HCT116 (cell line): ENCODE measurements around the gene CCDC38. TPM values are rescaled to one million over a fixed set of nuclear protein-coding genes. Genes with fewer than 3 reads are reported as not detected.

Experiments
- ATAC-seq: fragments of 200-7000 bp; cut with Tn5 transposase; 2 replicates; pipeline ENCODE4 v1.9.1; 2020; ENCODE audit warnings: mild to moderate bottlenecking, moderate library complexity
- BruUV-seq: library from RNA; stranded (reverse); fragments of 400-500 nt; replicated peaks from 2 replicates; lab custom pipeline; 2021; lab: Mats Ljungman, UMichigan
- CTCF ChIA-PET: fragments of 300-600 bp; sonication (Branson Sonifier 250); formaldehyde crosslinking; loops from one replicate; lab custom pipeline; 2021; ENCODE audit warnings: antibody characterized with exemption; lab: Charles Lee
- POLR2A ChIA-PET: fragments of 300-600, 350-600 bp; sonication (Branson Sonifier 250); formaldehyde crosslinking; loops from one replicate; lab custom pipeline; 2021; ENCODE audit warnings: antibody characterized with exemption; lab: Charles Lee
- RAD21 ChIA-PET, 2 experiments: fragments of 300-600 bp; sonication (Branson Sonifier 250); formaldehyde crosslinking; loops; one replicate each; lab custom pipeline; 2023; ENCODE audit warnings: low total read pairs in 2 of 2; ENCODE audit not compliant: uncharacterized antibody in 2 of 2, unreplicated experiment in 2 of 2, low non-redundant PET in 1 of 2; lab: Charles Lee
- DNase-seq: peaks from one replicate; pipeline ENCODE4 v3.0.0-alpha.2; 2010; ENCODE audit warnings: low read depth, low spot score
- H2AFZ ChIP-seq: fragments of 200-600 bp; shearing (Covaris generic), sonication (generic); 2 replicates; pipeline ENCODE4 v1.6.1; 2017; ENCODE audit warnings: low read depth, mixed run types, mixed read lengths, antibody characterized with exemption, low read length; ENCODE audit not compliant: poor library complexity, severe bottlenecking
- H3K27ac ChIP-seq: 2 replicates; pipeline ENCODE4 v1.5.1; 2012; ENCODE audit warnings: low read depth, low read length
- H3K27me3 ChIP-seq: fragments of 200-600 bp; sonication (generic); 2 replicates; pipeline ENCODE4 v1.6.1; 2016; ENCODE audit warnings: mixed run types, low read length, mixed read lengths; ENCODE audit not compliant: insufficient read depth
- H3K36me3 ChIP-seq, 2 experiments: fragments of 200-500 bp in 1 of 2; fragments of 200-600 bp in 1 of 2; sonication (Bioruptor generic) in 1 of 2; sonication (generic) in 1 of 2; 2 replicates each; pipeline versions ENCODE4 v1.5.1 to v1.6.1; 2014 to 2016; ENCODE audit warnings: low read length in 2 of 2, inconsistent platforms in 1 of 2, mixed read lengths in 1 of 2, mixed run types in 1 of 2; ENCODE audit not compliant: insufficient read depth in 2 of 2, control insufficient read depth in 1 of 2
- H3K4me1 ChIP-seq, 2 experiments: fragments of 200-600 bp in 1 of 2; sonication (generic) in 1 of 2; 2 replicates each; pipeline versions ENCODE4 v1.5.1 to v1.6.1; 2012 to 2017; ENCODE audit warnings: low read length in 2 of 2, inconsistent platforms in 1 of 2, mild to moderate bottlenecking in 1 of 2, mixed read lengths in 1 of 2, mixed run types in 1 of 2, moderate library complexity in 1 of 2; ENCODE audit not compliant: insufficient read depth in 2 of 2, control insufficient read depth in 1 of 2
- H3K4me2 ChIP-seq: fragments of 200-600 bp; sonication (generic); 2 replicates; pipeline ENCODE4 v1.6.1; 2017; ENCODE audit warnings: mixed run types, low read length, mixed read lengths
- H3K4me3 ChIP-seq, 2 experiments: fragments of 200-600 bp in 1 of 2; sonication (generic) in 1 of 2; replicated peaks in 1 of 2; 2 replicates each; pipeline ENCODE4 v1.5.1; 2011 to 2016; ENCODE audit warnings: low read length in 2 of 2, control low read depth in 1 of 2, low read depth in 1 of 2, mild to moderate bottlenecking in 1 of 2, mixed read lengths in 1 of 2, mixed run types in 1 of 2
- H3K79me2 ChIP-seq: fragments of 200-600 bp; sonication (generic); 2 replicates; pipeline ENCODE4 v1.6.1; 2017; ENCODE audit warnings: mild to moderate bottlenecking, mixed run types, low read length, moderate library complexity, mixed read lengths; ENCODE audit not compliant: insufficient read depth
- H3K9ac ChIP-seq: fragments of 200-600 bp; sonication (generic); 2 replicates; pipeline ENCODE4 v1.6.1; 2016; ENCODE audit warnings: low read length, mixed read lengths
- H3K9me2 ChIP-seq: fragments of 200-600 bp; sonication (generic), shearing (Covaris generic); 2 replicates; pipeline ENCODE4 v1.6.1; 2017; ENCODE audit warnings: mixed run types, mild to moderate bottlenecking, moderate library complexity; ENCODE audit not compliant: insufficient read depth
- H3K9me3 ChIP-seq, 2 experiments: fragments of 200-500 bp in 1 of 2; fragments of 200-600 bp in 1 of 2; sonication (Bioruptor generic) in 1 of 2; sonication (generic) in 1 of 2; 2 replicates each; pipeline ENCODE4 v1.6.1; 2014 to 2017; ENCODE audit warnings: low read length in 2 of 2, mixed read lengths in 2 of 2, inconsistent platforms in 1 of 2, low read depth in 1 of 2, mild to moderate bottlenecking in 1 of 2, mixed run types in 1 of 2, moderate library complexity in 1 of 2; ENCODE audit not compliant: control insufficient read depth in 1 of 2, insufficient read depth in 1 of 2
- H4K20me1 ChIP-seq: fragments of 200-600 bp; sonication (generic), shearing (Covaris generic); 2 replicates; pipeline ENCODE4 v1.6.1; 2017; ENCODE audit warnings: mixed run types, mild to moderate bottlenecking, moderate library complexity; ENCODE audit not compliant: insufficient read depth
- CBX3 ChIP-seq: IDR thresholded peaks from 2 replicates; pipeline ENCODE4 v1.6.1; 2012; ENCODE audit warnings: low read depth
- CEBPB ChIP-seq: IDR thresholded peaks from 2 replicates; pipeline ENCODE4 v1.6.1; 2012; ENCODE audit warnings: low read depth
- EGR1 ChIP-seq: IDR thresholded peaks from 2 replicates; pipeline ENCODE4 v1.6.1; 2012; ENCODE audit warnings: low read depth
- ELF1 ChIP-seq: IDR thresholded peaks from 2 replicates; pipeline ENCODE4 v1.6.1; 2012; ENCODE audit warnings: low read depth, borderline replicate concordance
- EZH2 ChIP-seq: fragments of 200-600 bp; sonication (generic); IDR thresholded peaks from 2 replicates; pipeline ENCODE4 v1.6.1; 2017; ENCODE audit warnings: antibody characterized with exemption, mixed run types
- EZH2phosphoT487 ChIP-seq: fragments of 200-600 bp; IDR thresholded peaks from 2 replicates; pipeline ENCODE4 v1.6.1; 2018; ENCODE audit warnings: antibody characterized with exemption, borderline replicate concordance
- FOSL1 ChIP-seq: IDR thresholded peaks from 2 replicates; pipeline ENCODE4 v1.6.1; 2012; ENCODE audit warnings: low read depth
- POLR2A ChIP-seq: IDR thresholded peaks from 2 replicates; pipeline ENCODE4 v1.7.0; 2011; ENCODE audit warnings: borderline replicate concordance; ENCODE audit not compliant: insufficient read depth, insufficient read length; ENCODE audit errors: extremely low read depth
- POLR2AphosphoS5 ChIP-seq: IDR thresholded peaks from 2 replicates; pipeline ENCODE4 v1.6.1; 2011; ENCODE audit warnings: mild to moderate bottlenecking, low read depth, low read length, moderate library complexity
- SIN3A ChIP-seq: IDR thresholded peaks from 2 replicates; pipeline ENCODE4 v1.6.1; 2012; ENCODE audit warnings: low read depth
- SP1 ChIP-seq: IDR thresholded peaks from 2 replicates; pipeline ENCODE4 v1.6.1; 2012; ENCODE audit warnings: low read depth
- SRF ChIP-seq: IDR thresholded peaks from 2 replicates; pipeline ENCODE4 v1.6.1; 2012; ENCODE audit warnings: low read depth
- YY1 ChIP-seq: IDR thresholded peaks from 2 replicates; pipeline ENCODE4 v1.6.1; 2011; ENCODE audit warnings: low read length, low read depth, moderate library complexity, mild to moderate bottlenecking; ENCODE audit not compliant: insufficient replicate concordance; ENCODE audit errors: extremely low read depth
- ZBTB33 ChIP-seq: IDR thresholded peaks from 2 replicates; pipeline ENCODE4 v1.6.1; 2011; ENCODE audit warnings: mild to moderate bottlenecking, low read length, moderate library complexity; ENCODE audit not compliant: insufficient replicate concordance; ENCODE audit errors: extremely low read depth
- ZNF274 ChIP-seq: fragments of 200-500 bp; sonication (Bioruptor generic); IDR thresholded peaks from 2 replicates; pipeline ENCODE4 v1.6.1; 2014; ENCODE audit warnings: mild to moderate bottlenecking, low read depth, low read length, inconsistent platforms
- intact Hi-C: fragments of 100-400 bp; cut with micrococcal nuclease; formaldehyde crosslinking; loops from 2 replicates; pipeline ENCODE4 v1.10.0; 2022
- total RNA-seq: library from RNA; stranded (reverse); gene quantifications from one replicate; pipeline ENCODE4 v1.2.1, GENCODE V29; 2021; ENCODE audit not compliant: unreplicated experiment
- TF ChIP-seq, protein P1 (sequence below): IDR thresholded peaks from 2 replicates; pipeline ENCODE4 v1.6.1; 2012
- TF ChIP-seq, protein P2 (sequence below): IDR thresholded peaks from 2 replicates; pipeline ENCODE4 v1.6.1; 2012
- TF ChIP-seq, protein P3 (sequence below), 3 experiments: fragments of 200-600 bp in 1 of 3; sonication (generic) in 1 of 3; IDR thresholded peaks in 2 of 3; conservative IDR thresholded peaks in 1 of 3; 2 replicates each; pipeline ENCODE4 v1.5.1; 2012 to 2017; ENCODE audit warnings: low read depth in 2 of 3, low read length in 2 of 3, antibody characterized with exemption in 1 of 3, borderline replicate concordance in 1 of 3, control low read depth in 1 of 3, mild to moderate bottlenecking in 1 of 3, mixed read lengths in 1 of 3, mixed run types in 1 of 3, moderate library complexity in 1 of 3; ENCODE audit not compliant: insufficient read depth in 1 of 3

Gene CCDC38
- total RNA-seq, 1 experiment from 2014 or later = 0.27 TPM

DNA sequence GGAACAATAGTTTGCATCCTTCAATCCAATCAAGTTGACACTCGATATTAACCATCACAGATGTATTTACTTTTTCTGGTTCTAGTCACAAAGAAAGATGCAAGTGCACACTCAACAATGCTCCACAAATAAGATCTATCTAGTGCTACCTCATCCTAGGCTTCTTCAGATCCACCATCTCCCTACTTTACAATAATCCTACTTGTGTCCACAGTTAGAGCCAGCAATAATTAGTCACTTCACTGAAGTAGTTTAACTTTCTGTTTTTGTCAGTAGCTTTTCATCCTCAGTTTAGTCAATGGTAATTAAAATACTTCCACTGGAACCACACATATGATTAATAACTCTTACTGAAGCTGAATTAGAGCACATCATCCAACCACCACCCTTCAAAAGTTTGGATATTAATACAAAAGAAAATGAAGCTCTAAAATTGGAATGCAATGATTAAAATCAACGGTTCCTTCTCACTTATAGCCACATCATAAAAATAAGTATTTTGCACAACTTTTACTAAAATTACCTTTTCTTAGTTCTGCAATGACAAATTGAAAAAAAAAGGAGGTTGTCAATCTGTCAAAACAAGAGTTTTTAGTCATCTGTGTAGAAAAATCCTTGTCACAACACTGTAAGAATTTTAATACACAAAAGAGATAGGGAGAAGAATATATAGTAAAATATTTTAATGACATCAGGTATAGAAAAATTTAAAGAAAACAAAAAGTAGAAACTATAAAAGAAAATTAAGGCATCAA lies 111.9 kb downstream of the CCDC38 start:
- H3K27ac ChIP-seq = no peak overlapping the region
- H3K4me1 ChIP-seq = no peaks in the 10 kb centered on the region
- intact Hi-C loops = no loop called here
- H3K27me3 ChIP-seq = no peaks in the 10 kb centered on the region
- no peak overlapping the region for H3K4me3 ChIP-seq
- DNase-seq (no peak), ATAC-seq (no peak)
- no peaks in the 10 kb centered on the region for H3K79me2 ChIP-seq
- H3K9me2 ChIP-seq = no peaks in the 10 kb centered on the region
- H4K20me1 ChIP-seq = no peaks in the 10 kb centered on the region
- no TSS peak for BruUV-seq
- CTCF ChIA-PET = no interaction called here
- POLR2A ChIA-PET = no interaction called here
- TF ChIP-seq EZH2 (no peak), SIN3A (no peak), POLR2AphosphoS5 (no peak), CBX3 (no peak), CEBPB (no peak), SRF (no peak), ZBTB33 (no peak), ELF1 (no peak), ZNF274 (no peak), EGR1 (no peak), POLR2A (no peak), SP1 (no peak), FOSL1 (no peak), YY1 (no peak), EZH2phosphoT487 (no peak)
- TF ChIP-seq, protein P1, sequence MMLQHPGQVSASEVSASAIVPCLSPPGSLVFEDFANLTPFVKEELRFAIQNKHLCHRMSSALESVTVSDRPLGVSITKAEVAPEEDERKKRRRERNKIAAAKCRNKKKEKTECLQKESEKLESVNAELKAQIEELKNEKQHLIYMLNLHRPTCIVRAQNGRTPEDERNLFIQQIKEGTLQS = no peak
- TF ChIP-seq, protein P2, sequence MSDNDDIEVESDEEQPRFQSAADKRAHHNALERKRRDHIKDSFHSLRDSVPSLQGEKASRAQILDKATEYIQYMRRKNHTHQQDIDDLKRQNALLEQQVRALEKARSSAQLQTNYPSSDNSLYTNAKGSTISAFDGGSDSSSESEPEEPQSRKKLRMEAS = no peak
- TF ChIP-seq, protein P3, sequence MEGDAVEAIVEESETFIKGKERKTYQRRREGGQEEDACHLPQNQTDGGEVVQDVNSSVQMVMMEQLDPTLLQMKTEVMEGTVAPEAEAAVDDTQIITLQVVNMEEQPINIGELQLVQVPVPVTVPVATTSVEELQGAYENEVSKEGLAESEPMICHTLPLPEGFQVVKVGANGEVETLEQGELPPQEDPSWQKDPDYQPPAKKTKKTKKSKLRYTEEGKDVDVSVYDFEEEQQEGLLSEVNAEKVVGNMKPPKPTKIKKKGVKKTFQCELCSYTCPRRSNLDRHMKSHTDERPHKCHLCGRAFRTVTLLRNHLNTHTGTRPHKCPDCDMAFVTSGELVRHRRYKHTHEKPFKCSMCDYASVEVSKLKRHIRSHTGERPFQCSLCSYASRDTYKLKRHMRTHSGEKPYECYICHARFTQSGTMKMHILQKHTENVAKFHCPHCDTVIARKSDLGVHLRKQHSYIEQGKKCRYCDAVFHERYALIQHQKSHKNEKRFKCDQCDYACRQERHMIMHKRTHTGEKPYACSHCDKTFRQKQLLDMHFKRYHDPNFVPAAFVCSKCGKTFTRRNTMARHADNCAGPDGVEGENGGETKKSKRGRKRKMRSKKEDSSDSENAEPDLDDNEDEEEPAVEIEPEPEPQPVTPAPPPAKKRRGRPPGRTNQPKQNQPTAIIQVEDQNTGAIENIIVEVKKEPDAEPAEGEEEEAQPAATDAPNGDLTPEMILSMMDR (IDR thresholded peaks at IDR 0.05 in 2 of 3, conservative IDR thresholded peaks at IDR 0.05 in 1 of 3; ENCODE audit: borderline replicate concordance in 1 of 3, insufficient read depth in 1 of 3, low read depth in 2 of 3, low read length in 2 of 3) = no peak
- no peaks in the 10 kb centered on the region for H3K36me3 ChIP-seq
- H3K9me3 ChIP-seq = no peaks in the 10 kb centered on the region
- no peak overlapping the region for H3K9ac ChIP-seq
- RAD21 ChIA-PET = no interaction called here
- H3K4me2 ChIP-seq = no peak overlapping the region
- no peak overlapping the region for H2AFZ ChIP-seq
